Thyroid gland (tissue), 4 donors: ENCODE measurements around the gene GPC5. TPM values are rescaled to one million over a fixed set of nuclear protein-coding genes. Genes with fewer than 3 reads are reported as not detected.

ENCODE experiments used
- DNase-seq, 2 donors: peaks; one replicate each; pipeline ENCODE4 v3.0.0-alpha.2; 2019
- H3K27ac ChIP-seq, 3 donors: fragments of 200-600 bp; sonication (generic); 1 replicate in 2 of 3; 2 replicates in 1 of 3; pipeline ENCODE4 v1.5.1; 2016 to 2019; ENCODE audit warnings: mild to moderate bottlenecking in 1 of 3, moderate library complexity in 1 of 3
- H3K27me3 ChIP-seq: fragments of 200-600 bp; sonication (generic); one replicate; pipeline ENCODE4 v1.5.1; 2019
- H3K36me3 ChIP-seq, 2 donors: fragments of 200-600 bp; sonication (generic); one replicate each; pipeline ENCODE4 v1.5.1; 2016 to 2019
- H3K4me1 ChIP-seq, 2 donors: fragments of 200-600 bp; sonication (generic); one replicate each; pipeline ENCODE4 v1.5.1; 2017 to 2019
- H3K4me3 ChIP-seq, 3 donors: fragments of 200-600 bp; sonication (generic); replicated peaks in 1 of 3; 1 replicate in 2 of 3; 2 replicates in 1 of 3; pipeline ENCODE4 v1.5.1; 2016; ENCODE audit warnings: mild to moderate bottlenecking in 1 of 3
- H3K9me3 ChIP-seq: fragments of 200-600 bp; sonication (generic); one replicate; pipeline ENCODE4 v1.5.1; 2017
- CTCF ChIP-seq, 6 experiments: fragments of 200-600 bp in 3 of 6; fragments of 450-650 bp in 3 of 6; sonication (generic) in 3 of 6; IDR thresholded peaks; one replicate each; pipeline ENCODE4 v1.5.1; 2016 to 2019; ENCODE audit warnings: antibody characterized with exemption in 6 of 6, mild to moderate bottlenecking in 2 of 6, inconsistent platforms in 1 of 6, moderate library complexity in 1 of 6
- POLR2A ChIP-seq, 2 donors: fragments of 450-650 bp; IDR thresholded peaks; one replicate each; pipeline ENCODE4 v1.6.1; 2017; ENCODE audit warnings: antibody characterized with exemption in 2 of 2, mild to moderate bottlenecking in 2 of 2, moderate library complexity in 1 of 2
- WGBS, 2 donors: methylation state at CpG; one replicate each; pipeline ENCODE4 v1.1.5; 2017; 5-methylcytosine and 5-hydroxymethylcytosine counted together
- intact Hi-C: fragments of 100-400 bp; cut with DNase I; formaldehyde crosslinking; loops from one replicate; pipeline ENCODE4 v1.15.1; 2023
- total RNA-seq, 4 donors: library from RNA; depleted of rRNA; stranded (reverse); fragments of >200 nt; gene quantifications; one replicate each; pipeline ENCODE4 v1.2.3, GENCODE V29; 2016

GPC5 gene
- total RNA-seq, 4 donors from 2014 or later = 0.67 to 2.3 (median 1.3) TPM

GRCh38 chr13:91470084-91470621 is 71.7 kb downstream of the GPC5 start:
- no peaks in the 10 kb centered on the region for H3K27me3 ChIP-seq
- 80 to 81% methylated on average over 4 of the region's 4 CpGs for WGBS, 2 donors
- no peak overlapping the region for H3K4me3 ChIP-seq
- DNase-seq = no peak
- H3K36me3 ChIP-seq = no peaks in the 10 kb centered on the region
- no peaks in the 10 kb centered on the region for H3K9me3 ChIP-seq
- intact Hi-C loops = no loop called here
- no peak for TF ChIP-seq CTCF (IDR thresholded peaks at IDR 0.05)
- TF ChIP-seq POLR2A (IDR thresholded peaks at IDR 0.05) = no peak
- H3K27ac ChIP-seq = no peak overlapping the region
- H3K4me1 ChIP-seq = no peaks in the 10 kb centered on the region

- no peaks in the 10 kb centered on the region for H3K4me1 ChIP-seq
- no peak overlapping the region for H3K27ac ChIP-seq
- no peaks in the 10 kb centered on the region for H3K27me3 ChIP-seq
- no peaks in the 10 kb centered on the region for H3K36me3 ChIP-seq
- H3K4me3 ChIP-seq = no peak overlapping the region
- no peak for DNase-seq
- H3K9me3 ChIP-seq = no peaks in the 10 kb centered on the region
- intact Hi-C loops = no loop called here
- WGBS, 2 donors = 84 to 86% methylated on average over 3 of the region's 3 CpGs
- TF ChIP-seq POLR2A (IDR thresholded peaks at IDR 0.05) (no peak), CTCF (IDR thresholded peaks at IDR 0.05) (no peak)
Measured at GRCh38 chr13:91470681-91471080, 72.3 kb downstream of the GPC5 start.

GRCh38 chr13:91482427-91482826 is 84.0 kb downstream of the GPC5 start:
- intact Hi-C loops = no loop called here
- H3K4me1 ChIP-seq = no peaks in the 10 kb centered on the region
- no peak for DNase-seq

GRCh38 chr13:91491980-91492379 is 93.6 kb downstream of the GPC5 start:
- H3K36me3 ChIP-seq = no peaks in the 10 kb centered on the region
- no peak overlapping the region for H3K27ac ChIP-seq
- no peaks in the 10 kb centered on the region for H3K4me1 ChIP-seq
- no peaks in the 10 kb centered on the region for H3K27me3 ChIP-seq
- H3K9me3 ChIP-seq = no peaks in the 10 kb centered on the region
- intact Hi-C loops = no loop called here
- no peak for TF ChIP-seq CTCF (IDR thresholded peaks at IDR 0.05)
- no peak for TF ChIP-seq POLR2A (IDR thresholded peaks at IDR 0.05)
- WGBS, 2 donors = 76% methylated on average over 2 of the region's 2 CpGs
- H3K4me3 ChIP-seq = no peak overlapping the region
- DNase-seq = no peak

More at GRCh38 chr13:91482427-91482826, 84.0 kb downstream of the GPC5 start:
- Histone ChIP-seq H3K27ac (no peak overlapping the region), H3K36me3 (no peaks in the 10 kb centered on the region), H3K4me3 (no peak overlapping the region), H3K9me3 (no peaks in the 10 kb centered on the region), H3K27me3 (no peaks in the 10 kb centered on the region)
- TF ChIP-seq CTCF (IDR thresholded peaks at IDR 0.05) (no peak), POLR2A (IDR thresholded peaks at IDR 0.05) (no peak)
- WGBS, 2 donors = 54 to 63% methylated on average over 5 of the region's 5 CpGs

GRCh38 chr13:91493442-91493841 is 95.0 kb downstream of the GPC5 start:
- no peak for DNase-seq
- H3K4me3 ChIP-seq = no peak overlapping the region
- H3K27me3 ChIP-seq = no peaks in the 10 kb centered on the region
- H3K27ac ChIP-seq = no peak overlapping the region
- H3K36me3 ChIP-seq = no peaks in the 10 kb centered on the region
- TF ChIP-seq POLR2A (IDR thresholded peaks at IDR 0.05) (no peak), CTCF (IDR thresholded peaks at IDR 0.05) (no peak)
- no peaks in the 10 kb centered on the region for H3K4me1 ChIP-seq
- no peaks in the 10 kb centered on the region for H3K9me3 ChIP-seq
- WGBS, 2 donors = 83 to 92% methylated on average over 5 of the region's 5 CpGs
- intact Hi-C loops = no loop called here
